MCF 10A (cell line): ENCODE measurements around the gene FLT1. TPM values are rescaled to one million over a fixed set of nuclear protein-coding genes. Genes with fewer than 3 reads are reported as not detected.

ENCODE experiments used
- BruUV-seq: library from RNA; stranded (reverse); fragments of 400-500 nt; replicated peaks from 2 replicates; lab custom pipeline; 2021; lab: Mats Ljungman, UMichigan
- CTCF ChIA-PET: fragments of 300-600 bp; sonication (Branson Sonifier 250); formaldehyde crosslinking; extraction: SDS; loops from one replicate; lab custom pipeline; 2021; ENCODE audit warnings: antibody characterized with exemption, inconsistent platforms; lab: Yijun Ruan, JAX
- POLR2A ChIA-PET: fragments of 300-600, 350-650 bp; sonication (Branson Sonifier 250); formaldehyde crosslinking; extraction: SDS; loops from one replicate; lab custom pipeline; 2020; ENCODE audit warnings: antibody characterized with exemption, inconsistent platforms; lab: Yijun Ruan, JAX
- DNase-seq: peaks from one replicate; pipeline ENCODE4 v3.0.0-alpha.2; 2018; ENCODE audit not compliant: unreplicated experiment
- H3K27ac Mint-ChIP-seq: one replicate; pipeline ENCODE4 v1.8.0; 2022; ENCODE audit warnings: mild to moderate bottlenecking, low read depth, mixed read lengths; ENCODE audit not compliant: unreplicated experiment
- H3K27me3 Mint-ChIP-seq: one replicate; pipeline ENCODE4 v1.8.0; 2022; ENCODE audit warnings: mixed read lengths; ENCODE audit not compliant: insufficient read depth, unreplicated experiment
- H3K36me3 Mint-ChIP-seq: one replicate; pipeline ENCODE4 v1.8.0; 2022; ENCODE audit warnings: mild to moderate bottlenecking, moderate library complexity, mixed read lengths; ENCODE audit not compliant: insufficient read depth, unreplicated experiment
- H3K4me1 Mint-ChIP-seq: one replicate; pipeline ENCODE4 v1.8.0; 2022; ENCODE audit warnings: mixed read lengths; ENCODE audit not compliant: insufficient read depth, unreplicated experiment
- H3K4me3 Mint-ChIP-seq: one replicate; pipeline ENCODE4 v1.8.0; 2022; ENCODE audit warnings: mild to moderate bottlenecking, moderate library complexity, mixed read lengths; ENCODE audit not compliant: unreplicated experiment
- H3K9me3 Mint-ChIP-seq: one replicate; pipeline ENCODE4 v1.8.0; 2022; ENCODE audit warnings: mixed read lengths; ENCODE audit not compliant: unreplicated experiment
- intact Hi-C: fragments of 100-400 bp; cut with micrococcal nuclease; formaldehyde crosslinking; loops from 2 replicates; pipeline ENCODE4 v1.14.1; 2022
- total RNA-seq: library from RNA; stranded (reverse); gene quantifications from 2 replicates; pipeline ENCODE4 v1.2.3, GENCODE V29; 2022
- TF ChIP-seq, protein P1 (sequence below): fragments of 200-600 bp; IDR thresholded peaks from one replicate; pipeline ENCODE4 v1.8.0; 2022; ENCODE audit warnings: antibody characterized with exemption, mild to moderate bottlenecking; ENCODE audit not compliant: unreplicated experiment

The FLT1 gene
- total RNA-seq, 1 experiment from 2014 or later, result not detected

DNA sequence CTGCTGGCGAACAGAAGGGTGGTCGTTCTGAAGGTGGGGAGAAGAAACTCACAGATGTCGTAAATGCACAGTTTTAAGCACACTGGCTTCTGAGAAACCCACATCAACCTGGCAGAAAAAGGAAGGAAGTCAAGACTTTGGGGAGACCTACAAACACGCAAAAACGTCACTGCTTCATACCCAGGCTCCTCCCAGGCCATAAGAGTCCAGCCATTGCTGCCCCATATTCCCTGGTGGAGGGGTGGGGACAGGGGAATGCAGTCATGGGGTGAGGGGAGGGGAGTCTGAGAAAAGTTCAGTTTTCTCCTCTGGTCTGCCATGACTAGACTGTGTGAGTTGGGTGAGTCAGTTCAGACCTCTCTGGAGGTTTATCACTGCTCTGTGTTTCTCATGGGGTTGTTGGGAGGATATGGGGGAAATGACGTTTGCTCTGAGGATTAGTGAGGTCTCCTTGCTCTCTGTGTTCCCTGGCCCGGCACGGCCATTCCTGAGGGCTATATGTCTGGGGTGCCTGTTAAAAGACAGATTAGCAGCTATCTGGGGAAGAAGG, 139.0 kb downstream of the FLT1 start:
- POLR2A ChIA-PET, result no interaction called here
- Mint-ChIP-seq H3K9me3 (no peaks in the 10 kb centered on the region), H3K27me3 (no peaks in the 10 kb centered on the region), H3K27ac (no peak overlapping the region), H3K4me1 (no peaks in the 10 kb centered on the region), H3K4me3 (no peak overlapping the region), H3K36me3 (no peaks in the 10 kb centered on the region)
- no TSS peak for BruUV-seq
- DNase-seq, result no peak
- intact Hi-C loops, result no loop called here
- CTCF ChIA-PET, result no interaction called here
- TF ChIP-seq, protein P1, sequence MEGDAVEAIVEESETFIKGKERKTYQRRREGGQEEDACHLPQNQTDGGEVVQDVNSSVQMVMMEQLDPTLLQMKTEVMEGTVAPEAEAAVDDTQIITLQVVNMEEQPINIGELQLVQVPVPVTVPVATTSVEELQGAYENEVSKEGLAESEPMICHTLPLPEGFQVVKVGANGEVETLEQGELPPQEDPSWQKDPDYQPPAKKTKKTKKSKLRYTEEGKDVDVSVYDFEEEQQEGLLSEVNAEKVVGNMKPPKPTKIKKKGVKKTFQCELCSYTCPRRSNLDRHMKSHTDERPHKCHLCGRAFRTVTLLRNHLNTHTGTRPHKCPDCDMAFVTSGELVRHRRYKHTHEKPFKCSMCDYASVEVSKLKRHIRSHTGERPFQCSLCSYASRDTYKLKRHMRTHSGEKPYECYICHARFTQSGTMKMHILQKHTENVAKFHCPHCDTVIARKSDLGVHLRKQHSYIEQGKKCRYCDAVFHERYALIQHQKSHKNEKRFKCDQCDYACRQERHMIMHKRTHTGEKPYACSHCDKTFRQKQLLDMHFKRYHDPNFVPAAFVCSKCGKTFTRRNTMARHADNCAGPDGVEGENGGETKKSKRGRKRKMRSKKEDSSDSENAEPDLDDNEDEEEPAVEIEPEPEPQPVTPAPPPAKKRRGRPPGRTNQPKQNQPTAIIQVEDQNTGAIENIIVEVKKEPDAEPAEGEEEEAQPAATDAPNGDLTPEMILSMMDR, result no peak

DNA sequence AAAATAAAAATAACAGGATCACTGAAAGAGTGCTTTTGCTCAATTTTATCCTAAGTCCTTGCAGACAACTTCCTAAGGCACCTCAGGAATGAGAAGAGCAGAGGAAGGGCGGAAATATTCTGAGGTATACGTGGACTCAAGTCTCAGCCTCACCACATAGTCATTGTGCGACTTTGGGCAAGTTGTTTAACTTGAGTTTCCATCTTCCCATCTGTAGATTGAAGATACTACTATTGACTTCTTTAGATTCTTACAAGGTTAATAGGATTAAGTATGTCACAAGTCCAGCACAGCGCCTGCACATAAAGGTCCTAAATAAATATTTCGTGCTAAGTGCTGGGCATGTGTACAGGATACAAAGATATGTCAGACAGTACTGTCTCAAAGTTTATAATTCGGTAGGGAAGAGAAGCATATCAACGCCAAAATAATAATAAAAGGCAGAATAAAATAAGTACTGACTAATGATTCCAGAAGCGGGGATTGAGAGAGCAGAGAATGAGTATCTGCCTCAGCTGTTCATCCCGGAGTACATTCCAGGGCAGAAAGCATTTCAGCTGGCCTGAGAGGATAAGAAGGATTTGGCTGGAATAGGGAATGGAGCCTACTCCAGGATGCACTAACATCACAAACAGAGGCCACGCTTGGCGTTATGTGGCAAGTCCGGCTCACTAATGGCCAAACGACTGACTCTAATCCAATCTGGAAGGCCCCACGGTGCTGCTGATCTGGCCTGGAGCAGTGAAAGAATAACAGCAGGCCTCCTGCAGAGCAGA, 139.7 kb downstream of the FLT1 start:
- Mint-ChIP-seq H3K27ac (no peak overlapping the region), H3K4me3 (no peak overlapping the region), H3K27me3 (no peaks in the 10 kb centered on the region), H3K9me3 (no peaks in the 10 kb centered on the region), H3K4me1 (no peaks in the 10 kb centered on the region), H3K36me3 (no peaks in the 10 kb centered on the region)
- intact Hi-C loops, result no loop called here
- CTCF ChIA-PET, result no interaction called here
- POLR2A ChIA-PET, result no interaction called here
- no peak for DNase-seq
- TF ChIP-seq, protein P1, result no peak
- no TSS peak for BruUV-seq

DNA sequence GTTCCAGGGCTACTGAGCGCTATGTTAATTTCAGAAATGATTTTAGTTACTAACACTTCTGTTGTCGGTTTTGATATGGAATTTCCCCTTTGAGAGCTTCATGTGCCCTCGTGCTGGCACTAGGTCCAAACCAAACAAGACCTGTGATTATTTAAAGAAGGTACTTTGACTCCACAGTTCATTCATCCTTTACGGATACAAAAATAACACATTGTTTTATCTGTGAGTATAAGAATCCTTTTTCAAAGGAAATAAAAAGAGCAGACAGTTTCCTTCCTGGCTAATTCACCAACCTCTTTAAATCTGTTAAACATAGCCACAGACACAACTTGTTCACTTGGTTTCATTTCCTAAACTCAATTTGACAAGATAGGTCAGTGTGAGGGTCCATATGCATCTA, 141.2 kb downstream of the FLT1 start:
- BruUV-seq, result no TSS peak
- H3K36me3 Mint-ChIP-seq, result no peaks in the 10 kb centered on the region
- no peak overlapping the region for H3K27ac Mint-ChIP-seq
- H3K4me3 Mint-ChIP-seq, result no peak overlapping the region
- H3K9me3 Mint-ChIP-seq, result no peaks in the 10 kb centered on the region
- ChIA-PET POLR2A (no interaction called here), CTCF (no interaction called here)
- no peaks in the 10 kb centered on the region for H3K4me1 Mint-ChIP-seq
- no peak for DNase-seq
- H3K27me3 Mint-ChIP-seq, result no peaks in the 10 kb centered on the region
- intact Hi-C loops, result no loop called here
- TF ChIP-seq, protein P1, result no peak

DNA sequence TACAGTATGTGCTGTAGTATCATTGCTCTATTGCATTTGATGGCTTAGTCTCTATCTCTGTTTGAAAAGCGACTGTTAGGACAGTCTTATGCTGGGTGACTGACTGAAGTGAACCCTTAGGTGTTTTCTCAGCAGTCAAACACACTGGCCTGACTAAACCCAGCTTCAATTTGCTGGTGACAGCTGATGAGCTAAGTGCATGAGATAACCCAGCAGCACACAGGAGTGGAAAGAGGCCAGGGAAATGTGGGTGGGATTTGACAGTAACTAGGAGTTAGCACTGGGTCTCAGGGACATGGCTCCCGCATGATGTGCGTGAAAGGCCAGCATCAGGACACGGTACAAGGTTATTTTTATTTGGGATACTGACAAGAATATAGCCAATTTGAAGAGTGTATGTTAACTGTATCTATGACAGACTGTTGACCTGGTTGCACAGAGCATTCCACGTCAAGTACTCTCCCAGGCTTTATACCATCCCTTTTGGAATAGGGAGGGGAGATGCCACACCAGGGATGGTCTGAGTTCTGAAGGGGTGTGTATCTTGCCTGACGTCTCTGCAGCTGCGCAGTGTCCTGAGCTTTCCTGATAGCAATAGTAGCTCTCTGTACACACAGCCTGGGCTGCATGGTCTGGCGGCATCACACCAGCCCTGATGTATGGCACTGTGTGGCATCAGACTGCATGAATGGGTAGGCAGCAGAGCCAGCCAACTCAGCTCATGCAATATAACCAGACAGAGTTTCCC, 144.8 kb downstream of the FLT1 start:
- POLR2A ChIA-PET, result no interaction called here
- Mint-ChIP-seq H3K36me3 (no peaks in the 10 kb centered on the region), H3K4me1 (no peaks in the 10 kb centered on the region), H3K4me3 (no peak overlapping the region), H3K27me3 (peaks cover 15% of the 10 kb centered on the region), H3K27ac (no peak overlapping the region), H3K9me3 (no peaks in the 10 kb centered on the region)
- CTCF ChIA-PET, result interaction anchor here (1.1 kb wide), 1 partner anchor 26 kb away, joined by 6 read pairs; no protein-coding TSS in a partner anchor
- no TSS peak for BruUV-seq
- no peak for DNase-seq
- TF ChIP-seq, protein P1, result no peak
- intact Hi-C loops, result no loop called here
